ENCODE data around the gene FMO3.

Gene FMO3

DNA sequence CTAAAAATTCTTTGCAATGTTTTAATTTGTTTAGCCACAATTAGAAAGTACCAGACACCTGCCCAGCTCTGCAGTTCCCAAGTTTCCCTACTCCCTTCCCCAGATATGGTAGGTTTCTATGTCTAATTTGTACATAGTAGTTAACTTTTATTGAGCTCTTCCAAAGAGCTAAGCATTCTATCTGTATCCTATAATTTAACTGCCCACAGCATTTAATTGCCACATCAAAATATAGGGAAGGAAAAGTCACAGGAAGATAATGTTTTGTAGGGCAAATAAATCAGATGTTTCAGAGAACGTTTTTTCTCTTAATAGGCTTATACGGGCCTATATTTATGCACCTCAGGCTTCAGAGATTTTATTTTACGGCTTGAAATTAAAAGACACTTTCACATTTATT is 15.7 kb upstream of the FMO3 start:
- no peak overlapping the region for H2AFZ ChIP-seq (ENCODE audit: low read depth, low read length)
- no peak for ATAC-seq (ENCODE audit: insufficient read depth, low read depth)
- no peaks in the 10 kb centered on the region for H3K27me3 ChIP-seq (ENCODE audit: insufficient read depth, low read length, poor library complexity)

DNA sequence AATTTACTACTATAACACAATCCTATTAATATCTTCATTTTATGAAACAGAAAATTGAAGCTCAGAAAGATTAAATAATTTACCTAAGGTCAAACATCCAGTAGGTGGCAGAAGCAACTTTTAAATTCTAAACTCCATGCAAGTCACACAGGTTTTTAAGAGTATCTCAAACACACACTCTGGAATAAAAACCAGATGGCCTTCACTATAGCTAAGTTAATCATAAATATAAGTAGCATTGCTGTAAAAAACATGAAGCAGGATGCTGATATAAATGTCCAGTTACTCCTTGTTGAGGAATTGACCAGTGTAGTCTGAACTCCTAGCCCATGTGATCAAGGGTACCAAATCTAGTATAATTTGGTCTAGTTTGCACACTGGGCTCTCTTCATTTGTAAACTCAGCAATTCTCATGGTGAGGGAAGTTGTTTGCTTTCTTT is 9.4 kb upstream of the FMO3 start:
- no peak overlapping the region for H2AFZ ChIP-seq (ENCODE audit: low read depth, low read length)
- H4K20me1 ChIP-seq (ENCODE audit: insufficient read depth, low read length): no peaks in the 10 kb centered on the region
- no peaks in the 10 kb centered on the region for H3K9me3 ChIP-seq (ENCODE audit: insufficient read depth, low read length, severe bottlenecking)
- no peaks in the 10 kb centered on the region for H3K79me2 ChIP-seq (ENCODE audit: insufficient read depth, low read length)
- H3K36me3 ChIP-seq (ENCODE audit: insufficient read depth, low read length): no peaks in the 10 kb centered on the region
- ATAC-seq (ENCODE audit: insufficient read depth, low read depth): no peak
- H3K4me2 ChIP-seq (ENCODE audit: insufficient read depth, low read length): no peak overlapping the region
- DNase-seq: no peak
- no peaks in the 10 kb centered on the region for H3K4me1 ChIP-seq (ENCODE audit: insufficient read depth, low read length)
- no peaks in the 10 kb centered on the region for H3K27me3 ChIP-seq (ENCODE audit: insufficient read depth, low read length, poor library complexity)
- TF ChIP-seq EZH2 (IDR thresholded peaks at IDR 0.05; ENCODE audit: borderline replicate concordance, low read depth, low read length, severe bottlenecking) (no peak), CTCF (IDR thresholded peaks at IDR 0.05; ENCODE audit: borderline replicate concordance, extremely low read depth, low read length, poor library complexity, severe bottlenecking) (peak; percentile 45)
- H3K27ac ChIP-seq (ENCODE audit: low read length): no peak overlapping the region
- no peak overlapping the region for H3K9ac ChIP-seq (ENCODE audit: low read depth, low read length)
- no peak overlapping the region for H3K4me3 ChIP-seq (ENCODE audit: low read depth in 1 of 2, low read length in 2 of 2)

More for the DNA sequence above, 15.7 kb upstream of the FMO3 start:
- H3K36me3 ChIP-seq (ENCODE audit: insufficient read depth, low read length): no peaks in the 10 kb centered on the region
- H3K27ac ChIP-seq (ENCODE audit: low read length): no peak overlapping the region
- no peaks in the 10 kb centered on the region for H3K9me3 ChIP-seq (ENCODE audit: insufficient read depth, low read length, severe bottlenecking)
- no peaks in the 10 kb centered on the region for H4K20me1 ChIP-seq (ENCODE audit: insufficient read depth, low read length)
- H3K9ac ChIP-seq (ENCODE audit: low read depth, low read length): no peak overlapping the region
- no peaks in the 10 kb centered on the region for H3K4me1 ChIP-seq (ENCODE audit: insufficient read depth, low read length)
- TF ChIP-seq CTCF (IDR thresholded peaks at IDR 0.05; ENCODE audit: borderline replicate concordance, extremely low read depth, low read length, poor library complexity, severe bottlenecking) (no peak), EZH2 (IDR thresholded peaks at IDR 0.05; ENCODE audit: borderline replicate concordance, low read depth, low read length, severe bottlenecking) (no peak)
- no peaks in the 10 kb centered on the region for H3K79me2 ChIP-seq (ENCODE audit: insufficient read depth, low read length)
- no peak overlapping the region for H3K4me2 ChIP-seq (ENCODE audit: insufficient read depth, low read length)
- H3K4me3 ChIP-seq (ENCODE audit: low read depth in 1 of 2, low read length in 2 of 2): no peak overlapping the region
- DNase-seq: no peak

DNA sequence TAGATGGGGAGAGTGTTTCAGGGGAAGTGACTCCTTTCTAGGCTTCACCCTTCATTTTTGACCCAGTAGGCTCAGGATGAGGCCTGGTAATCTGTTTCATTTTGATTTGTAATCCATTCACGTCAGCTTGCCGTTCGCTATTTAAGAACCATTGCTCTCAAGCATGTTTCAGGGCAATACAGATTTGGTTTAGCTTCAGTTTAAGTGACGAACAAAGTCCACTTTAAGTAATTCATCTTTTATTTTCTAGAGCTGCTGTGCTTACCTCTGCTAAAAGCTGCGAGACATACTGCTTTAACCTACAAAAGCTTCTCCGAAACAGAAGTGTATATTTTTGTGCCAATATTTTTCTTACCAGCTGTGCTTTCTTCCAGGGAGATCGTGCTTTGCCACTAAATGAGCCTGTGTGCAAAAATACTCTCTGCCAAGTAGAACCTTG is 8.9 kb upstream of the FMO3 start:
- Histone ChIP-seq H3K4me1 (ENCODE audit: insufficient read depth, low read length) (no peaks in the 10 kb centered on the region), H3K27ac (ENCODE audit: low read length) (no peak overlapping the region), H3K27me3 (ENCODE audit: insufficient read depth, low read length, poor library complexity) (no peaks in the 10 kb centered on the region), H3K36me3 (ENCODE audit: insufficient read depth, low read length) (no peaks in the 10 kb centered on the region), H3K4me3 (ENCODE audit: low read depth in 1 of 2, low read length in 2 of 2) (no peak overlapping the region), H3K9me3 (ENCODE audit: insufficient read depth, low read length, severe bottlenecking) (no peaks in the 10 kb centered on the region), H3K9ac (ENCODE audit: low read depth, low read length) (no peak overlapping the region), H2AFZ (ENCODE audit: low read depth, low read length) (no peak overlapping the region), H4K20me1 (ENCODE audit: insufficient read depth, low read length) (no peaks in the 10 kb centered on the region), H3K79me2 (ENCODE audit: insufficient read depth, low read length) (no peaks in the 10 kb centered on the region), H3K4me2 (ENCODE audit: insufficient read depth, low read length) (no peak overlapping the region)
- TF ChIP-seq CTCF (IDR thresholded peaks at IDR 0.05; ENCODE audit: borderline replicate concordance, extremely low read depth, low read length, poor library complexity, severe bottlenecking): no peak
- no peak for TF ChIP-seq EZH2 (IDR thresholded peaks at IDR 0.05; ENCODE audit: borderline replicate concordance, low read depth, low read length, severe bottlenecking)
- ATAC-seq (ENCODE audit: insufficient read depth, low read depth) (no peak), DNase-seq (no peak)

DNA sequence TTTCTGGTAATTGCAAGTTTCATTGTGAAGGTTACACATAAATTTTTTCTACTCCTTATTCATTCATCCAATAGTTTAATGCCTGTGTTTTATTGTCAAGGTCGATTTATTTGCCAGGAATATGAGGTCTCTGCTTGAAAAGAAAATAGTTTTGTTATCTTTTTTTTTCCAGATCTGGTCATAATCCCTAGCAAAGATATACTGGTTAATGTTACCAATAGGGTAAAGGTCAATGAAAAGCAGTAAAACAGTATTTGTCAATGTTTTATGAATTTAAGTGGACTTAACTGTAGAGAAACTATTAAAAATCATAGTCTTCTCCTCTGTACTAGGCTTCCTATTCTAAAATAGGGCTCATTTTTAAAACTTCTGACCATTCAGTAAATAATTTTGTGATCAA is 8.1 kb upstream of the FMO3 start:
- Histone ChIP-seq H3K9me3 (ENCODE audit: insufficient read depth, low read length, severe bottlenecking) (no peaks in the 10 kb centered on the region), H3K36me3 (ENCODE audit: insufficient read depth, low read length) (no peaks in the 10 kb centered on the region), H3K27me3 (ENCODE audit: insufficient read depth, low read length, poor library complexity) (no peaks in the 10 kb centered on the region), H2AFZ (ENCODE audit: low read depth, low read length) (no peak overlapping the region), H3K27ac (ENCODE audit: low read length) (no peak overlapping the region), H3K9ac (ENCODE audit: low read depth, low read length) (no peak overlapping the region), H3K4me1 (ENCODE audit: insufficient read depth, low read length) (no peaks in the 10 kb centered on the region), H4K20me1 (ENCODE audit: insufficient read depth, low read length) (no peaks in the 10 kb centered on the region), H3K4me2 (ENCODE audit: insufficient read depth, low read length) (no peak overlapping the region), H3K79me2 (ENCODE audit: insufficient read depth, low read length) (no peaks in the 10 kb centered on the region), H3K4me3 (ENCODE audit: low read depth in 1 of 2, low read length in 2 of 2) (no peak overlapping the region)
- TF ChIP-seq EZH2 (IDR thresholded peaks at IDR 0.05; ENCODE audit: borderline replicate concordance, low read depth, low read length, severe bottlenecking): no peak
- no peak for TF ChIP-seq CTCF (IDR thresholded peaks at IDR 0.05; ENCODE audit: borderline replicate concordance, extremely low read depth, low read length, poor library complexity, severe bottlenecking)
- DNase-seq (no peak), ATAC-seq (ENCODE audit: insufficient read depth, low read depth) (no peak)

Measured in DND-41 (cell line).